Esophagus squamous epithelium (tissue), 5 donors: Measurements from ENCODE around the gene C16orf46. TPM values are rescaled to one million over a fixed set of nuclear protein-coding genes. Genes with fewer than 3 reads are reported as not detected.

Source experiments
- DNase-seq: peaks from one replicate; lab custom pipeline; 2025; lab: John Stamatoyannopoulos, UW
- H3K27ac ChIP-seq, 4 donors: fragments of 200-600 bp; sonication (generic); one replicate each; pipeline ENCODE4 v1.5.1; 2016 to 2019; ENCODE audit warnings: mild to moderate bottlenecking in 1 of 4
- H3K27me3 ChIP-seq, 4 donors: fragments of 200-600 bp; sonication (generic); 1 replicate in 3 of 4; 2 replicates in 1 of 4; pipeline versions ENCODE4 v1.5.1 to v1.6.0; 2017 to 2021; ENCODE audit warnings: antibody characterized with exemption in 1 of 4
- H3K36me3 ChIP-seq, 3 donors: fragments of 200-600 bp; sonication (generic); one replicate each; pipeline ENCODE4 v1.5.1; 2016 to 2019
- H3K4me1 ChIP-seq, 3 donors: fragments of 200-600 bp; sonication (generic); one replicate each; pipeline ENCODE4 v1.5.1; 2017 to 2019
- H3K4me3 ChIP-seq, 4 donors: fragments of 200-600 bp; sonication (generic); 1 replicate in 3 of 4; 2 replicates in 1 of 4; pipeline ENCODE4 v1.5.1; 2016 to 2019; ENCODE audit warnings: mild to moderate bottlenecking in 2 of 4, moderate library complexity in 1 of 4
- H3K9me3 ChIP-seq, 3 donors: fragments of 200-600 bp; sonication (generic); one replicate each; pipeline ENCODE4 v1.5.1; 2016 to 2019
- CTCF ChIP-seq, 6 experiments: fragments of 450-650 bp in 4 of 6; fragments of 200-600 bp in 2 of 6; sonication (generic) in 2 of 6; IDR thresholded peaks; one replicate each; pipeline ENCODE4 v1.5.1; 2016 to 2019; ENCODE audit warnings: antibody characterized with exemption in 6 of 6, mild to moderate bottlenecking in 4 of 6, moderate library complexity in 4 of 6
- POLR2A ChIP-seq, 4 donors: fragments of 450-650 bp; IDR thresholded peaks; one replicate each; pipeline ENCODE4 v1.6.1; 2017; ENCODE audit warnings: antibody characterized with exemption in 4 of 4, mild to moderate bottlenecking in 4 of 4, moderate library complexity in 3 of 4
- WGBS, 2 donors: methylation state at CpG; one replicate each; pipeline ENCODE4 v1.1.5; 2018; 5-methylcytosine and 5-hydroxymethylcytosine counted together
- intact Hi-C: fragments of 100-400 bp; cut with DNase I; formaldehyde crosslinking; loops from one replicate; pipeline ENCODE4 v1.15.0; 2022
- total RNA-seq, 4 donors: library from RNA; depleted of rRNA; stranded (reverse); fragments of >200 nt; gene quantifications; one replicate each; pipeline ENCODE4 v1.1.0, GENCODE V29; 2016
- donor health status: DM: yes; HTN: yes; CAD: no.

Gene C16orf46
- total RNA-seq, 4 donors from 2014 or later = 0.26 to 5.1 (median 0.38) TPM; not detected in 1

DNA sequence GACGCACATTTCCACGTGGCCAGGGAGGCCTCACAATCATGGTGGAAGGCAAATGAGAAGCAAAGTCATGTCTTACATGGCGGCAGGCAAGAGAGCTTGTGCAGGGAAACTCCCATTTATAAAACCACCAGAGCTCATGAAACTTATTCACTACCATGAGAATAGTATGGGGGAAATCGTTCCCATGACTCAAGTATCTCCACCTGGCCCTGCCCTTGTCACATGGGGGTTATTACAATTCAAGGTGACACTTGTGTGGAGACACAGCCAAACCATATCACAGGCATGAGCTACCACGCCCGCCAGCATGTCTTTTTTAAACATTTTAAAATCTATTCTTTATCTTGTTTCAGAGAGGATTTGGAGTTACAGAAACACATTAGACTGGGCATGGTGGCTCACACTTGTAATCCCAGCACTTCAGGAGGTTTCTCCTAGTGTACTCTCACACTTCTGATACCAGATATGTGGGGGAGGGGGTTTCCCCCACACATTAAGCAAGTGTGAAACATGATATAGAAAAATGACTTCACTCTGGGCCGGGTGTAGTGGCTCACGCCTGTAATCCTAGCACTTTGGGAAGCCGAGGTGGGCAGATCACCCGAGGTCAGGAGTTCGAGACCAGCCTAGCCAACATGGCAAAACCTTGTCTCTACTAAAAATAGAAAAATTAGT lies 47.0 kb downstream of the C16orf46 start:
- intact Hi-C loops = no loop called here

GRCh38 chr16:81026429-81026828 lies 50.6 kb downstream of the C16orf46 start:
- H3K27ac ChIP-seq = no peak overlapping the region
- H3K4me3 ChIP-seq = no peak overlapping the region
- 80 to 86% methylated on average over 4 of the region's 4 CpGs for WGBS, 2 donors
- TF ChIP-seq POLR2A (IDR thresholded peaks at IDR 0.05) (no peak), CTCF (IDR thresholded peaks at IDR 0.05) (no peak)
- intact Hi-C loops = no loop called here
- H3K36me3 ChIP-seq = peaks cover 0 to 62% (median 0%) of the 10 kb centered on the region in 3 donors
- H3K4me1 ChIP-seq = no peaks in the 10 kb centered on the region
- H3K9me3 ChIP-seq = no peaks in the 10 kb centered on the region
- no peaks in the 10 kb centered on the region for H3K27me3 ChIP-seq
- DNase-seq = no peak

More for the DNA sequence above, 47.0 kb downstream of the C16orf46 start:
- H3K27ac ChIP-seq = peak overlapping the region in 2 of 4 donors; percentile 7 to 50
- DNase-seq = no peak
- no peaks in the 10 kb centered on the region for H3K9me3 ChIP-seq
- H3K4me1 ChIP-seq = peaks cover 0 to 2% (median under 1%) of the 10 kb centered on the region in 3 donors
- no peaks in the 10 kb centered on the region for H3K27me3 ChIP-seq
- no peak for TF ChIP-seq CTCF (IDR thresholded peaks at IDR 0.05)
- no peak for TF ChIP-seq POLR2A (IDR thresholded peaks at IDR 0.05)
- 82 to 95% methylated on average over 7 to 11 of the region's 11 CpGs for WGBS, 2 donors
- H3K4me3 ChIP-seq = no peak overlapping the region
- H3K36me3 ChIP-seq = peaks cover 0 to 35% (median 0%) of the 10 kb centered on the region in 3 donors

GRCh38 chr16:81018496-81018895 lies 58.5 kb downstream of the C16orf46 start:
- TF ChIP-seq CTCF (IDR thresholded peaks at IDR 0.05) = no peak
- no peak for TF ChIP-seq POLR2A (IDR thresholded peaks at IDR 0.05)
- H3K9me3 ChIP-seq = no peaks in the 10 kb centered on the region
- intact Hi-C loops = no loop called here
- H3K4me1 ChIP-seq = no peaks in the 10 kb centered on the region
- no peak overlapping the region for H3K4me3 ChIP-seq
- no peaks in the 10 kb centered on the region for H3K27me3 ChIP-seq
- no peak overlapping the region for H3K27ac ChIP-seq
- H3K36me3 ChIP-seq = peaks cover 5 to 93% (median 7%) of the 10 kb centered on the region in 3 donors
- WGBS, 2 donors = 100% methylated on average over 1 to 2 of the region's 2 CpGs
- DNase-seq = no peak

DNA sequence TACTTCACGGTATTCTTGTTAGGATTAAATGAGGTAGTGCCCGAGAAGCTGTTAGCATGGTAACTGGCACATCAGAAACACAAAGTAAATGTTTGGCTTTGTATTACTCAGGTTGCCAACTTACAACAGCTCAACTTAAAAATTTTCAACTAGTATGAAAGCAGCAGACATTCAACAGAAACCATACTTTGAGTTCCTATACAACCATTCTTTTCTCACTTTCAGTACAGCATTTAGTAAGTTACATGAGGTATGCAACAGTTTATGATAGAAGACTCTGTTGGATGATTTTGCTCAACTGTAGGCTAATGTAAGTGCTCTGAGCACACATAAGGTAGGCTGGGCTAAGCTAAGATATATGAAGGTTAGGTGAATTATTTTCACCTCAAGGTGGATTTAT lies 62.4 kb downstream of the C16orf46 start:
- H3K36me3 ChIP-seq = peaks cover 5 to 72% (median 7%) of the 10 kb centered on the region in 3 donors
- TF ChIP-seq CTCF (IDR thresholded peaks at IDR 0.05) (no peak), POLR2A (IDR thresholded peaks at IDR 0.05) (no peak)
- no peak overlapping the region for H3K4me3 ChIP-seq
- no peaks in the 10 kb centered on the region for H3K4me1 ChIP-seq
- no peaks in the 10 kb centered on the region for H3K27me3 ChIP-seq
- DNase-seq = no peak
- intact Hi-C loops = no loop called here
- H3K9me3 ChIP-seq = no peaks in the 10 kb centered on the region
- 76 to 90% methylated on average over 2 of the region's 2 CpGs for WGBS, 2 donors
- H3K27ac ChIP-seq = no peak overlapping the region

DNA sequence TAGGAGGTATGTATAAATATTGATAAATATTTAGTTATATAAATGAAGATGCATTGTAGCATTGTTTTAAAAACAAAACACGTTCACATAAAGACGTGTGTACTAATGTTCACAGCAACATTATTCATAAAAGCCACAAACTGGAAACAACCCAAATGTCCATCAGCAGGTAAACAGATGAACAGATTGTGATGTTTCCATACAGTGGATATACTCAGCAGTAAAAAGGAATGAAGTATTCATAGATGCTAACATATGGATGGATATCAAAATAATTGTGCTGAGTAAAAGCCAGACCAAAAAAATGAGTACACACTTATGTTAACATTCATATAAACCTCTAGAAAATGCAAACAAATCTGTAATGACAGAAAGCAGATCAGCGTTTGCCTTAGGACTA lies 64.1 kb downstream of the C16orf46 start:
- intact Hi-C loops = no loop called here
- peaks cover 0 to 6% (median 5%) of the 10 kb centered on the region in 3 donors for H3K4me1 ChIP-seq
- H3K27me3 ChIP-seq = no peaks in the 10 kb centered on the region
- TF ChIP-seq CTCF (IDR thresholded peaks at IDR 0.05) (no peak), POLR2A (IDR thresholded peaks at IDR 0.05) (no peak)
- H3K4me3 ChIP-seq = no peak overlapping the region
- DNase-seq = no peak
- peaks cover 5 to 55% (median 7%) of the 10 kb centered on the region in 3 donors for H3K36me3 ChIP-seq
- H3K27ac ChIP-seq = no peak overlapping the region
- 88% methylated on average over 3 of the region's 3 CpGs for WGBS, 2 donors
- no peaks in the 10 kb centered on the region for H3K9me3 ChIP-seq
